HepG2 (cell line): ENCODE results near the gene FHL3. TPM values are rescaled to one million over a fixed set of nuclear protein-coding genes. Genes with fewer than 3 reads are reported as not detected.

Source experiments
- EP300 ChIP-seq, 3 experiments: sonication (generic) in 1 of 3; formaldehyde crosslinking in 1 of 3; IDR thresholded peaks; 2 replicates each; pipeline versions ENCODE4 v1.5.1 to v1.6.1; 2011 to 2020; ENCODE audit warnings: low read depth in 2 of 3, low read length in 2 of 3, borderline replicate concordance in 1 of 3, improper control_type of control experiment in 1 of 3, mild to moderate bottlenecking in 1 of 3, missing genetic modification reagents in 1 of 3, moderate library complexity in 1 of 3
- HDAC2 ChIP-seq: sonication (generic); formaldehyde crosslinking; IDR thresholded peaks from 2 replicates; pipeline ENCODE4 v1.4.0; 2020; ENCODE audit warnings: missing genetic modification reagents
- JDP2 ChIP-seq: sonication (generic); formaldehyde crosslinking; IDR thresholded peaks from 2 replicates; pipeline ENCODE4 v1.8.1; 2022; ENCODE audit warnings: missing genetic modification reagents, borderline replicate concordance
- MYNN ChIP-seq: sonication (generic); formaldehyde crosslinking; IDR thresholded peaks from 2 replicates; pipeline ENCODE4 v1.4.0; 2020; ENCODE audit warnings: mild to moderate bottlenecking, low read depth, missing genetic modification reagents
- NFKB2 ChIP-seq: sonication (generic); formaldehyde crosslinking; IDR thresholded peaks from 2 replicates; pipeline ENCODE4 v1.4.0; 2020; ENCODE audit warnings: missing genetic modification reagents, borderline replicate concordance
- ZNF225 ChIP-seq: sonication (generic); formaldehyde crosslinking; IDR thresholded peaks from 2 replicates; pipeline ENCODE4 v1.4.0; 2020; ENCODE audit warnings: mild to moderate bottlenecking, missing genetic modification reagents
- ZNF33A ChIP-seq: sonication (generic); formaldehyde crosslinking; IDR thresholded peaks from 2 replicates; pipeline ENCODE4 v1.5.1; 2020; ENCODE audit warnings: missing genetic modification reagents, mild to moderate bottlenecking, moderate library complexity, borderline replicate concordance
- ZNF564 ChIP-seq: sonication (generic); formaldehyde crosslinking; IDR thresholded peaks from 2 replicates; pipeline ENCODE4 v1.8.1; 2023; ENCODE audit warnings: mild to moderate bottlenecking, missing genetic modification reagents
- polyA plus RNA-seq, 8 experiments: library from polyadenylated mRNA; depleted of rRNA in 3 of 8; stranded (reverse) in 7 of 8; unstranded in 1 of 8; fragments of >200 nt; fragmentation: Illumina TruSeq in 4 of 8; extraction: Trizol in 4 of 8; gene quantifications; 2 replicates each; pipeline versions ENCODE4 v1.2.1 to v1.2.3, GENCODE V29; 2011 to 2016; ENCODE audit warnings: low read depth in 4 of 8, missing spikeins in 1 of 8, mixed read lengths in 1 of 8; ENCODE audit not compliant: insufficient read depth in 1 of 8
- total RNA-seq, 5 experiments: library from RNA; depleted of rRNA; stranded (reverse); fragments of >200 nt; fragmentation: Illumina TruSeq; extraction: Trizol; gene quantifications; 2 replicates each; pipeline ENCODE4 v1.2.3, GENCODE V29; 2016; ENCODE audit warnings: low read depth in 1 of 5
- TF ChIP-seq, protein P1 (sequence below): IDR thresholded peaks from 2 replicates; pipeline ENCODE4 v1.6.1; 2016; ENCODE audit warnings: low read depth
- TF ChIP-seq, protein P2 (sequence below): sonication (generic); formaldehyde crosslinking; IDR thresholded peaks from 2 replicates; pipeline ENCODE4 v1.9.0; 2021; ENCODE audit warnings: missing genetic modification reagents, borderline replicate concordance
- TF ChIP-seq, protein P3 (sequence below): sonication (generic); formaldehyde crosslinking; IDR thresholded peaks from 2 replicates; pipeline ENCODE4 v1.4.0; 2020; ENCODE audit warnings: missing genetic modification reagents
- TF ChIP-seq, protein P4 (sequence below): sonication (generic); formaldehyde crosslinking; IDR thresholded peaks from 2 replicates; pipeline ENCODE4 v1.8.0; 2023; ENCODE audit warnings: mild to moderate bottlenecking, missing genetic modification reagents
- TF ChIP-seq, protein P5 (sequence below): sonication (generic); formaldehyde crosslinking; IDR thresholded peaks from 2 replicates; pipeline ENCODE4 v1.4.0; 2020; ENCODE audit warnings: missing genetic modification reagents
- TF ChIP-seq, protein P6 (sequence below): sonication (generic); formaldehyde crosslinking; IDR thresholded peaks from 2 replicates; pipeline ENCODE4 v1.5.0; 2020; ENCODE audit warnings: missing genetic modification reagents
- TF ChIP-seq, protein P7 (sequence below): sonication (generic); formaldehyde crosslinking; IDR thresholded peaks from 2 replicates; pipeline ENCODE4 v1.4.0; 2020; ENCODE audit warnings: mild to moderate bottlenecking, missing genetic modification reagents

Gene FHL3
- total and polyA plus RNA-seq, 2 of the 13 experiments (the other 11 are each of a cell fraction or from before 2014, with no cell fraction given): 2.8 to 6.6 TPM

DNA sequence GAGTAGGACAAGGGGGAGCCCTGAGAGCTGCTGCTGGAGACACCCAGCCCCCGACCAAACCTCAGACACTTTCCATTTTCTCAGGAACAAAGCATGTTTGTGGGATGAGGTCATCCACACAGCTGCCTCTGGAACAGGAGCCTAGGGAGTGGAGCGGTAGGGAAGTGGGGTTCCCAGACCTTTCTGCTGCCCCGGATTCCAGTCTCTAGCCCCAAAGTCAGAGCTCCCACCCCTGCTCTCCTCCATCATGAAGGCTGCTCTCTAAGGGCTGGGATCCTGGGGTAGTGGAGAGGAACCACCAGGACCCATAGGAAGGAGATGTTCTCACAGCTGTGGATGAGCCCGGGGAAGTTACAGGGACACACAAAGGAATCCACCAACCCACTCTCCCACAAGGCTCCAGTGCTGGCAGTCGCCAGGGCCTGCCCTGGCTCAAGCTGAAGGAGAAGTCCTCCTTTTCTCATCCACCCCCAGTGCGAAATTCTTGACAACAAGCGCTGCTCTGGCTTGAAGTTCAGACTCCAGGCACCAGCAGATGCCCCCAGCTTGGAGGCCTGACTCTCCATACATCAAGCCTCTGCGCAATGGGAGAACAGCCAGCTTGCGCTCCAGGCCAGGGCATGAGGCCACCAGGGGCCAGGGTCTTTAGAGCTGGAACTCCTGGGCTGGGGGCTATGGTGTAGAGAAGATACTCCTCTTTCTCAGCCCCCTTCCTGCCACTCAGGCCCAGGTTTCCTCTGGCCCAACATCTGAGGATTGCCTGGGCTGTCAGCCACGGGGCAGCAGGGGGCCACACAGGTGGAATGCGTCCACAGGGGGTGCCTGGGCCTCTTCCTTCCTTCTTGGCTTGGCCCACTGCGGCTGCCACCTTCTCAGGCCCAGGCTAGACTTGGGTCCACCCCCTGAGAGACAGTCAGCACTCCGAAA, 4.5 kb downstream of the FHL3 start (continued):
- TF ChIP-seq, protein P1, sequence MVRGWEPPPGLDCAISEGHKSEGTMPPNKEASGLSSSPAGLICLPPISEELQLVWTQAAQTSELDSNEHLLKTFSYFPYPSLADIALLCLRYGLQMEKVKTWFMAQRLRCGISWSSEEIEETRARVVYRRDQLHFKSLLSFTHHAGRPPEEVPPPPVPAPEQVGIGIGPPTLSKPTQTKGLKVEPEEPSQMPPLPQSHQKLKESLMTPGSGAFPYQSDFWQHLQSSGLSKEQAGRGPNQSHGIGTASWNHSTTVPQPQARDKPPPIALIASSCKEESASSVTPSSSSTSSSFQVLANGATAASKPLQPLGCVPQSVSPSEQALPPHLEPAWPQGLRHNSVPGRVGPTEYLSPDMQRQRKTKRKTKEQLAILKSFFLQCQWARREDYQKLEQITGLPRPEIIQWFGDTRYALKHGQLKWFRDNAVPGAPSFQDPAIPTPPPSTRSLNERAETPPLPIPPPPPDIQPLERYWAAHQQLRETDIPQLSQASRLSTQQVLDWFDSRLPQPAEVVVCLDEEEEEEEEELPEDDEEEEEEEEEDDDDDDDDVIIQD (CRISPR knock-in tag): no peak
- TF ChIP-seq, protein P2, sequence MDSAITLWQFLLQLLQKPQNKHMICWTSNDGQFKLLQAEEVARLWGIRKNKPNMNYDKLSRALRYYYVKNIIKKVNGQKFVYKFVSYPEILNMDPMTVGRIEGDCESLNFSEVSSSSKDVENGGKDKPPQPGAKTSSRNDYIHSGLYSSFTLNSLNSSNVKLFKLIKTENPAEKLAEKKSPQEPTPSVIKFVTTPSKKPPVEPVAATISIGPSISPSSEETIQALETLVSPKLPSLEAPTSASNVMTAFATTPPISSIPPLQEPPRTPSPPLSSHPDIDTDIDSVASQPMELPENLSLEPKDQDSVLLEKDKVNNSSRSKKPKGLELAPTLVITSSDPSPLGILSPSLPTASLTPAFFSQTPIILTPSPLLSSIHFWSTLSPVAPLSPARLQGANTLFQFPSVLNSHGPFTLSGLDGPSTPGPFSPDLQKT (CRISPR knock-in tag): no peak
- TF ChIP-seq, protein P3, sequence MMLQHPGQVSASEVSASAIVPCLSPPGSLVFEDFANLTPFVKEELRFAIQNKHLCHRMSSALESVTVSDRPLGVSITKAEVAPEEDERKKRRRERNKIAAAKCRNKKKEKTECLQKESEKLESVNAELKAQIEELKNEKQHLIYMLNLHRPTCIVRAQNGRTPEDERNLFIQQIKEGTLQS (CRISPR knock-in tag): peak; percentile 88
- no peak for TF ChIP-seq HDAC2 (CRISPR knock-in tag)
- TF ChIP-seq JDP2 (CRISPR knock-in tag): no peak
- TF ChIP-seq ZNF225 (CRISPR knock-in tag): no peak
- TF ChIP-seq, protein P4, sequence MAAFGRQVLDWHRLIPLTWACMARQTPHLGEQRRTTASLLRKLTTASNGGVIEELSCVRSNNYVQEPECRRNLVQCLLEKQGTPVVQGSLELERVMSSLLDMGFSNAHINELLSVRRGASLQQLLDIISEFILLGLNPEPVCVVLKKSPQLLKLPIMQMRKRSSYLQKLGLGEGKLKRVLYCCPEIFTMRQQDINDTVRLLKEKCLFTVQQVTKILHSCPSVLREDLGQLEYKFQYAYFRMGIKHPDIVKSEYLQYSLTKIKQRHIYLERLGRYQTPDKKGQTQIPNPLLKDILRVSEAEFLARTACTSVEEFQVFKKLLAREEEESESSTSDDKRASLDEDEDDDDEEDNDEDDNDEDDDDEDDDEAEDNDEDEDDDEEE (CRISPR knock-in tag): 0 out of 2 replicates have a peak, but pooled peaks have one; percentile 27
- no peak for TF ChIP-seq EP300 (IDR thresholded peaks at IDR 0.05; ENCODE audit: low read depth in 2 of 2, low read length in 2 of 2)
- no peak for TF ChIP-seq EP300 (CRISPR knock-in tag; IDR thresholded peaks at IDR 0.05; ENCODE audit: borderline replicate concordance)
- no peak for TF ChIP-seq MYNN (CRISPR knock-in tag)
- no peak for TF ChIP-seq ZNF564 (CRISPR knock-in tag)
- TF ChIP-seq, protein P5, sequence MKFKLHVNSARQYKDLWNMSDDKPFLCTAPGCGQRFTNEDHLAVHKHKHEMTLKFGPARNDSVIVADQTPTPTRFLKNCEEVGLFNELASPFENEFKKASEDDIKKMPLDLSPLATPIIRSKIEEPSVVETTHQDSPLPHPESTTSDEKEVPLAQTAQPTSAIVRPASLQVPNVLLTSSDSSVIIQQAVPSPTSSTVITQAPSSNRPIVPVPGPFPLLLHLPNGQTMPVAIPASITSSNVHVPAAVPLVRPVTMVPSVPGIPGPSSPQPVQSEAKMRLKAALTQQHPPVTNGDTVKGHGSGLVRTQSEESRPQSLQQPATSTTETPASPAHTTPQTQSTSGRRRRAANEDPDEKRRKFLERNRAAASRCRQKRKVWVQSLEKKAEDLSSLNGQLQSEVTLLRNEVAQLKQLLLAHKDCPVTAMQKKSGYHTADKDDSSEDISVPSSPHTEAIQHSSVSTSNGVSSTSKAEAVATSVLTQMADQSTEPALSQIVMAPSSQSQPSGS (CRISPR knock-in tag): peak; percentile 87; the same call in 1 of the 2 replicates
- no peak for TF ChIP-seq NFKB2 (CRISPR knock-in tag)
- no peak for TF ChIP-seq ZNF33A (CRISPR knock-in tag)
- TF ChIP-seq, protein P6, sequence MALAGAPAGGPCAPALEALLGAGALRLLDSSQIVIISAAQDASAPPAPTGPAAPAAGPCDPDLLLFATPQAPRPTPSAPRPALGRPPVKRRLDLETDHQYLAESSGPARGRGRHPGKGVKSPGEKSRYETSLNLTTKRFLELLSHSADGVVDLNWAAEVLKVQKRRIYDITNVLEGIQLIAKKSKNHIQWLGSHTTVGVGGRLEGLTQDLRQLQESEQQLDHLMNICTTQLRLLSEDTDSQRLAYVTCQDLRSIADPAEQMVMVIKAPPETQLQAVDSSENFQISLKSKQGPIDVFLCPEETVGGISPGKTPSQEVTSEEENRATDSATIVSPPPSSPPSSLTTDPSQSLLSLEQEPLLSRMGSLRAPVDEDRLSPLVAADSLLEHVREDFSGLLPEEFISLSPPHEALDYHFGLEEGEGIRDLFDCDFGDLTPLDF (CRISPR knock-in tag): no peak
- TF ChIP-seq, protein P7, sequence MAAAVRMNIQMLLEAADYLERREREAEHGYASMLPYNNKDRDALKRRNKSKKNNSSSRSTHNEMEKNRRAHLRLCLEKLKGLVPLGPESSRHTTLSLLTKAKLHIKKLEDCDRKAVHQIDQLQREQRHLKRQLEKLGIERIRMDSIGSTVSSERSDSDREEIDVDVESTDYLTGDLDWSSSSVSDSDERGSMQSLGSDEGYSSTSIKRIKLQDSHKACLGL (CRISPR knock-in tag): no peak
